Stimulated activated memory B cell treated with anti-CD40 and anti-IgM and Interleukin-4, amounts not matched to agents 10 μg/mL and 1 μg/mL and 100 μg/mL, for 72 hours (primary cell): Measurements from ENCODE around the gene SMARCA4.
"Not testable (repeated sequence)": the region's sequence is repeated elsewhere in the genome, so short reads cannot be mapped to it uniquely, and the experiment has no call there.

Source experiments
- ATAC-seq: fragments of 150-1000 bp; cut with Tn5 transposase; 2 replicates; pipeline ENCODE4 v1.10.0; 2021
- H3K27ac Mint-ChIP-seq: one replicate; pipeline ENCODE4 v1.8.0; 2022; ENCODE audit warnings: mild to moderate bottlenecking, mixed read lengths
- H3K27me3 Mint-ChIP-seq: one replicate; pipeline ENCODE4 v1.8.0; 2022; ENCODE audit warnings: mixed read lengths
- H3K36me3 Mint-ChIP-seq: one replicate; pipeline ENCODE4 v1.8.0; 2022; ENCODE audit warnings: mixed read lengths
- H3K4me1 Mint-ChIP-seq: one replicate; pipeline ENCODE4 v1.8.0; 2022; ENCODE audit warnings: mixed read lengths
- H3K4me3 Mint-ChIP-seq: one replicate; pipeline ENCODE4 v1.8.0; 2022; ENCODE audit warnings: mild to moderate bottlenecking, moderate library complexity, mixed read lengths
- H3K9me3 Mint-ChIP-seq: one replicate; pipeline ENCODE4 v1.8.0; 2022; ENCODE audit warnings: mixed read lengths

Gene SMARCA4

DNA sequence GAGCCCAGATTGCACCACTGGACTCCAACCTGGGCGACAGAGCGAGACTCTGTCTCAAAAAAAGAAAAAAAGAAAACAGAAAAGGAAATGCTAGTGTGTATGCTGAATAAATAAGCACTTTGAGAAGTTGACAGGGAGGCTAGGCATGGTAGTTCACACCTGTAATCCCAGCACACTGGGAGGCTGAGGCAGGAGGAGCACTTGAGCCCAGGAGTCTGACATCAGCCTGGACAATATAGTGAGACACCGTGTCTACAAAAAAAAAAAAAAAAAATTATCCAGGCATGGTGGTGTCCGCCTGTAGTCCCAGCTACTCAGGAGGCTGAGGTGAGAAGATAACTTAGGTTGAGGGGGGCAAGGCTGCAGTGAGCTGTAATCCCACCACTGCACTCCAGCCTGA, 109.3 kb downstream of the SMARCA4 start:
- H3K27me3 Mint-ChIP-seq, result peaks cover 24% of the 10 kb centered on the region
- H3K27ac Mint-ChIP-seq, result no peak overlapping the region
- H3K9me3 Mint-ChIP-seq, result no peaks in the 10 kb centered on the region
- ATAC-seq, result no peak
- no peak overlapping the region for H3K4me3 Mint-ChIP-seq
- peaks cover 24% of the 10 kb centered on the region for H3K36me3 Mint-ChIP-seq
- H3K4me1 Mint-ChIP-seq, result peaks cover 12% of the 10 kb centered on the region

DNA sequence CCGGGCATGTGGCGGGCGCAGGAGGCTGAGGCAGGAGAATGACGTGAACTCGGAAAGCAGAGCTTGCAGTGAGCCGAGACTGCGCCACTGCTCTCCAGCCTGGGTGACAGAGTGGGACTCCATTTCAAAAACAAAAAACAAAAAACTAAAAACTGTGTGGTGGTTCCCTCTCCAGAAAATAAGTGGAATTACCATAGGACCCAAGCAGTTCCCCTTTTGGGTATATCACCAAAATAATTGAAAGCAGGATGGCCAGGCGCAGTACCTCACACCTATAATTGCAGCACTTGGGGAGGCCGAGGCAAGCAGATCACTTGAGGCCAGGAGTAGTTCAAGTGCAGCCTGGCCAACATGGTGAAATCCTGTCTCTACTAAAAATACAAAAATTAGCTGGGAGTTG, 112.7 kb downstream of the SMARCA4 start:
- Mint-ChIP-seq H3K4me3 (no peak overlapping the region), H3K36me3 (peaks cover 6% of the 10 kb centered on the region), H3K4me1 (peaks cover 12% of the 10 kb centered on the region), H3K9me3 (no peaks in the 10 kb centered on the region), H3K27ac (no peak overlapping the region), H3K27me3 (peaks cover 39% of the 10 kb centered on the region)
- ATAC-seq, result no peak

DNA sequence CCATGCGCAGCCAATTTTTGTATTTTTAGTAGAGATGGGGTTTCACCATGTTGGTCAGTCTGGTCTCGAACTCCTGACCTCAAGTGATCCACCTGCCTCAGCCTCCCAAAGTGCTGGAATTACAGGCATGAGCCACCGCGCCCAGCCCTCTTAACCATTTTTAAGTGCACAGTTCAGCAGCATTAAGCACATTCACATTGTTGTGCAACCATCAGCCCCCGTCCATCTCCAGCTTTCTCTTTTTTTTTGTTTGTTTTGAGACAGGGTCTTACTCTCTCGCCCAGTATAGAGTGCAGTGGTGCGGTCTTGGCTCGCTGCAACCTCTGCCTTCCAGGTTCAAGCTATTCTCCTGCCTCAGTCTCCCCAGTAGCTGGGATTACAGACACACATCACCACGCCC, 116.0 kb downstream of the SMARCA4 start:
- H3K4me3 Mint-ChIP-seq, H3K36me3 Mint-ChIP-seq, ATAC-seq, H3K27ac Mint-ChIP-seq, H3K9me3 Mint-ChIP-seq: not testable (repeated sequence)
- H3K27me3 Mint-ChIP-seq, result peaks cover 37% of the 10 kb centered on the region
- peaks cover 12% of the 10 kb centered on the region for H3K4me1 Mint-ChIP-seq

DNA sequence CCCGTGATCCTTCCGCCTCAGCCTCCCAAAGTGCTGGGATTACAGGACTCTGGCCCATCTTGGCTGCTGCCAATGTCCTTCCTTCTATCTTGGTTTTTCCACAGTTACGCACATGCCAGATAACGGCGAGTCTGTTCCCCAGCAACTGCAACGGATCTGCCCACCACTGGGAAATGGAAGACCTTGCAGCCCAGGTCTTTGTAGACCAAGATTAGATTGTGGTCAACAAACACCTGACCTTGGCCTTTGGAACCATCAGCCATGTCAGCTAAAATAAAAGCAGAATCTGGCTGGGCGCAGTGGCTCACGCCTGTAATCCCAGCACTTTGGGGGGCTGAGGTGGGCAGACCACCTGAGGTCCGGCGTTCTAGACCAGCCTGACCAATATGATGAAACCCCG, 118.1 kb downstream of the SMARCA4 start:
- H3K27ac Mint-ChIP-seq, result no peak overlapping the region
- H3K36me3 Mint-ChIP-seq, result no peaks in the 10 kb centered on the region
- peaks cover 39% of the 10 kb centered on the region for H3K27me3 Mint-ChIP-seq
- H3K4me1 Mint-ChIP-seq, result peaks cover 10% of the 10 kb centered on the region
- no peaks in the 10 kb centered on the region for H3K9me3 Mint-ChIP-seq
- no peak overlapping the region for H3K4me3 Mint-ChIP-seq
- ATAC-seq, result no peak

DNA sequence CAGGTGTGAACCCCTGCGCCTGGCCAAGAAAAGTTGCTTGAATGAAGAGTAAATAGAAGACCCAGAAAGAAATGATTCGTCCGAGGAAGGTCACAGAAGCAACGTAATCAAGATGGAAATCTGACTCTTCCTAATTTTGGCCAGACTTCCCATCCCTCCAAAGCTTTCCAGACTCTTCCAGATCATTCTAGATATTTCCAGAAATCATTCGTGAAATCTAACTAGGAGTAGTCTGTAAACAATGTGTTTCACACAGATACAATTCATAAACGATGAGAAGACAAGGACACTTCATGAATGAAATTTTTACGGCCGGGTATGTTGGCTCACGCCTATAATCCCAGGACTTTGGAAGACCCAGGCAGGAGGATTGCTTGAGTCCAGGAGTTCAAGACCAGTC, 119.2 kb downstream of the SMARCA4 start:
- Mint-ChIP-seq H3K4me1 (no peaks in the 10 kb centered on the region), H3K27ac (no peak overlapping the region), H3K27me3 (peaks cover 33% of the 10 kb centered on the region), H3K9me3 (no peaks in the 10 kb centered on the region), H3K36me3 (no peaks in the 10 kb centered on the region), H3K4me3 (no peak overlapping the region)
- ATAC-seq, result no peak

DNA sequence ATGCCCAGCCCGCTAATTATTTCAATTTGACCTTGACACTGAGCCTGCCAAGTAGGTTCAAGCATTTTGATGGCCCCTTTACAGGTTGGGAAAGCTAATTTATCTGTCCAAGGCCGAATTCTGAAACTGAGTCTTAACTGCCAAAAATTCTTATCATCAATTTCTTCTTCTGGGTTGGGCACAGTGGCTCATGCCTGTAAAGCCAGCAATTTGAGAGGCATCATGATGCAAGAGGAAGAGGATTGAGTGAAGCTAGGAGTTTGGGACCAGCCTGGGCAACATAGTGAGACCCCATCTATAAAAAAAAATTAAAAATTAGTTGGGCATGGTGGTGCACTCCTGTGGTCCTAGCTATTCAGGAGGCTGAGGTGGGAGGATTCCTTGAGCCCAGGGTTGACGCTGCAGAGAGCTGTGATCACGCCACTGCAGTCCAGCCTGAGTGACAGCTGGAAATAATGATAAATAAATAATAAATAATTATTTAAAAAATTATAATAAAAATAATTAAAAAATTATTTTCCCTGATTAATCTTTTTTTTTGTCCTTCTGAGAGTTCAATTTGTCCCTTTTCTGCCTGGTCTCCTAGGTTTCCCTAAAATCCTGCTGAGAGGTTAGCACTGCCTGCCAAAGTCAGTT, 127.2 kb downstream of the SMARCA4 start:
- no peak overlapping the region for H3K4me3 Mint-ChIP-seq
- H3K4me1 Mint-ChIP-seq, result peaks cover 13% of the 10 kb centered on the region
- no peak for ATAC-seq
- H3K9me3 Mint-ChIP-seq, result no peaks in the 10 kb centered on the region
- no peaks in the 10 kb centered on the region for H3K36me3 Mint-ChIP-seq
- H3K27ac Mint-ChIP-seq, result no peak overlapping the region
- peaks cover 9% of the 10 kb centered on the region for H3K27me3 Mint-ChIP-seq

DNA sequence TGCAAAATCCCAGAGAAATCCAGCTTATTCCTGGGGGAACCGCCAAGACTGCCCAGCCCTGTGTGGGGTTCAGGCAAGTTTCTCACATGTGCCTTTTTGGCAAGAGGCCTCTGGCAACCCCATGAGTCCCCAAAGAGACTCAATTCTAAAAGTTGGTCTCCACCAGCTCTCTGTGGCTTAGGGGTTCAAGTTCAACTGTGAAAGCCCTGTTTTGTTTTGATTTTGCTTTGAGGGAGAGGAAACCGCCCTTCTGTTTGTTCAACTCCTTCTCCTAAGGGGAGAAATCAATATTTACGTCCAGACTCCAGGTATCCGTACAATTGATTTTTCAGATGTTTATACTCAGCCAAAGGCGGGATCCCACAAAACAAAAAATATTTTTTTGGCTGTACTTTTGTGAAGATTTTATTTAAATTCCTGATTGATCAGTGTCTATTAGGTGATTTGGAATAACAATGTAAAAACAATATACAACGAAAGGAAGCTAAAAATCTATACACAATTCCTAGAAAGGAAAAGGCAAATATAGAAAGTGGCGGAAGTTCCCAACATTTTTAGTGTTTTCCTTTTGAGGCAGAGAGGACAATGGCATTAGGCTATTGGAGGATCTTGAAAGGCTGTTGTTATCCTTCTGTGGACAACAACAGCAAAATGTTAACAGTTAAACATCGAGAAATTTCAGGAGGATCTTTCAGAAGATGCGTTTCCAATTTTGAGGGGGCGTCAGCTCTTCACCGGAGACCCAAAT, 127.8 kb downstream of the SMARCA4 start:
- Mint-ChIP-seq H3K4me3 (peak overlapping the region; percentile 80), H3K4me1 (peaks cover 17% of the 10 kb centered on the region), H3K27me3 (peaks cover 7% of the 10 kb centered on the region), H3K27ac (peak overlapping the region; percentile 72), H3K9me3 (no peaks in the 10 kb centered on the region), H3K36me3 (no peaks in the 10 kb centered on the region)
- ATAC-seq, result no peak

DNA sequence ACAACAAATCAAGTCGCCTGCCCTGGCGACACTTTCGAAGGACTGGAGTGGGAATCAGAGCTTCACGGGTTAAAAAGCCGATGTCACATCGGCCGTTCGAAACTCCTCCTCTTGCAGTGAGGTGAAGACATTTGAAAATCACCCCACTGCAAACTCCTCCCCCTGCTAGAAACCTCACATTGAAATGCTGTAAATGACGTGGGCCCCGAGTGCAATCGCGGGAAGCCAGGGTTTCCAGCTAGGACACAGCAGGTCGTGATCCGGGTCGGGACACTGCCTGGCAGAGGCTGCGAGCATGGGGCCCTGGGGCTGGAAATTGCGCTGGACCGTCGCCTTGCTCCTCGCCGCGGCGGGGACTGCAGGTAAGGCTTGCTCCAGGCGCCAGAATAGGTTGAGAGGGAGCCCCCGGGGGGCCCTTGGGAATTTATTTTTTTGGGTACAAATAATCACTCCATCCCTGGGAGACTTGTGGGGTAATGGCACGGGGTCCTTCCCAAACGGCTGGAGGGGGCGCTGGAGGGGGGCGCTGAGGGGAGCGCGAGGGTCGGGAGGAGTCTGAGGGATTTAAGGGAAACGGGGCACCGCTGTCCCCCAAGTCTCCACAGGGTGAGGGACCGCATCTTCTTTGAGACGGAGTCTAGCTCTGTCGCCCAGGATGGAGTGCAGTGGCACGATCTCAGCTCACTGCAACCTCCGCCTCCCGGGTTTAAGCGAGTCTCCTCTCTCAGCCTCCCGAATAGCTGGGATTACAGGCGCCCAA, 128.6 kb downstream of the SMARCA4 start, which contains the start of gene LDLR:
Gene LDLR, plus strand, starts transcription at position 210 of the 760 bp plus-strand sequence. Its CDS starts 86 bp downstream, at position 296.
- Mint-ChIP-seq H3K27ac (peak within 1 kb of the TSS; percentile 72), H3K4me1 (peaks cover 18% of the 10 kb centered on the region), H3K36me3 (no peaks in the 10 kb centered on the region), H3K9me3 (no peaks in the 10 kb centered on the region), H3K4me3 (peak within 1 kb of the TSS; percentile 81), H3K27me3 (no peaks in the 10 kb centered on the region)
- ATAC-seq, result no peak

DNA sequence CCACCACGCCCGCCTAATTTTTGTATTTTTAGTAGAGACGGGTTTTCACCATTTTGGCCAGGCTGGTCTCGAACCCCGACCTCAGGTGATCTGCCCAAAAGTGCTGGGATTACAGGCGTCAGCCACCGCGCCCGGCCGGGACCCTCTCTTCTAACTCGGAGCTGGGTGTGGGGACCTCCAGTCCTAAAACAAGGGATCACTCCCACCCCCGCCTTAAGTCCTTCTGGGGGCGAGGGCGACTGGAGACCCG, 129.1 kb downstream of the SMARCA4 start:
- Mint-ChIP-seq H3K4me1 (peaks cover 23% of the 10 kb centered on the region), H3K27ac (peak overlapping the region; percentile 72), H3K4me3 (peak overlapping the region; percentile 80)
- ATAC-seq, result peak; percentile 2
- not testable (repeated sequence) for H3K9me3 Mint-ChIP-seq, H3K36me3 Mint-ChIP-seq, H3K27me3 Mint-ChIP-seq

DNA sequence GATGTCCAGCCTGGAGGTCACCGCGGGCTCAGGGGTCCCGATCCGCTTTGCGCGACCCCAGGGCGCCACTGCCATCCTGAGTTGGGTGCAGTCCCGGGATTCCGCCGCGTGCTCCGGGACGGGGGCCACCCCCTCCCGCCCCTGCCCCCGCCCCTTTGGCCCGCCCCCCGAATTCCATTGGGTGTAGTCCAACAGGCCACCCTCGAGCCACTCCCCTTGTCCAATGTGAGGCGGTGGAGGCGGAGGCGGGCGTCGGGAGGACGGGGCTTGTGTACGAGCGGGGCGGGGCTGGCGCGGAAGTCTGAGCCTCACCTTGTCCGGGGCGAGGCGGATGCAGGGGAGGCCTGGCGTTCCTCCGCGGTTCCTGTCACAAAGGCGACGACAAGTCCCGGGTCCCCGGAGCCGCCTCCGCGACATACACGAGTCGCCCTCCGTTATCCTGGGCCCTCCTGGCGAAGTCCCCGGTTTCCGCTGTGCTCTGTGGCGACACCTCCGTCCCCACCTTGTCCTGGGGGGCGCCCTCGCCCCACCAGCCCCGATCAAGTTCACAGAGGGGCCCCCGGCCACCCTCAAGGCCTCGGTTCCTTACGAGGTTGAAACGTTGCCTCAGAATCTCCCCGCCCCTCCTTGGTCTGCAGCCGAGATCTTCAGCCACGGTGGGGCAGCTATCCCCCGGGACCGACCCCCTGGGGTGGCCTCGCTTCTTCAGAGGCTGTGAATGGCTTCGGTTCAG, 129.6 kb downstream of the SMARCA4 start:
- Mint-ChIP-seq H3K4me3 (peak overlapping the region; percentile 81), H3K27me3 (no peaks in the 10 kb centered on the region), H3K27ac (peak overlapping the region; percentile 72), H3K36me3 (no peaks in the 10 kb centered on the region), H3K9me3 (no peaks in the 10 kb centered on the region), H3K4me1 (peaks cover 28% of the 10 kb centered on the region)
- peak; percentile 95 for ATAC-seq

DNA sequence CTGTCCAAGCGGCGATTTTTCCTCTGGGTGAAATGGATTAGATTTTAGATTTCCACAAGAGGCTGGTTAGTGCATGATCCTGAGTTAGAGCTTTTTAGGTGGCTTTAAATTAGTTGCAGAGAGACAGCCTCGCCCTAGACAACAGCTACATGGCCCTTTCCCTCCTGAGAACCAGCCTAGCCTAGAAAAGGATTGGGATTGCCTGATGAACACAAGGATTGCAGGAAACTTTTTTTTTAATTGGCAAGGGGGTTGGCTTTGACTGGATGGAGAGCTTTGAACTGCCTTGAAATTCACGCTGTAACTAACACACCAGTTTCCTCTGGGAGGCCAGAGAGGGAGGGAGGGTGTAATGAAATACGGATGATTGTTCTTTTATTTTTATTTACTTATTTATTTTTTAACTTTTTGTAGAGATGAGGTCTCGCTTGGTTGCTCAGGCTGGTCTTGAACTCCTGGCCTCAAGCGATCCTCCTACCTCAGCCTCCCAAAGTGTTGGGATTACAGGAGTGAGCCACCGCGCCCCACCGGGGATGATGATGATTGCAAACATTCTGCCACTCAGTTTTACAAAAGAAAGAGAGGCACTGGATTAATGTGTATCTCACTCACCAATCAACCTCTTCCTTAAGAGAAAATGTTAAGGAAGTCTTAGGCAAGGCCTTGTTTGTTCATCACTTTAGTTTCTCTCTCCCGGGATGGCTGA, 130.3 kb downstream of the SMARCA4 start:
- no peaks in the 10 kb centered on the region for H3K9me3 Mint-ChIP-seq
- H3K27me3 Mint-ChIP-seq, result peaks cover 3% of the 10 kb centered on the region
- no peak for ATAC-seq
- H3K4me3 Mint-ChIP-seq, result peak overlapping the region; percentile 81
- H3K36me3 Mint-ChIP-seq, result peaks cover 3% of the 10 kb centered on the region
- peaks cover 35% of the 10 kb centered on the region for H3K4me1 Mint-ChIP-seq
- H3K27ac Mint-ChIP-seq, result peak overlapping the region; percentile 72

DNA sequence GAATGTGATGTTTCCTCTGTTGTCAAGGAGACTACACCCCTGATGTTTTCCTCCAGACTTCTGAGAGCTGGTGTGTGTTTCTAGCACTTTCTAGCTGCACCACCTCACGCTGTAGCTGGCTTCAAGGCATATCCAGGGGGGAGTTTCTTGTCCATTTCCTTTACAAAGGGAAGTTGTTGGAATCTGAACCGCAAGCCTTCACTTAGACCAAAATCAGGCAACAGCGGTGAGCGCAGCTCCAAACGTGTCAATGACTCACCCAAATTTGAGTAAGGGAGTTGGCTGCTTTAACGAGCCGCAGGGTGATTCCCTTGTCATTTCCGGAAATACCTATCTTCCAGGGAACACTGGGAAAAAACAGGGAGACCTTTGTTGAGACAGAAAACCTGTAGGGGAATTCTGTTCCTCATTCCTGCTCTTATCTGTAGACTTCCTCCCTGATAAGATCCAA, 130.9 kb downstream of the SMARCA4 start:
- peaks cover 7% of the 10 kb centered on the region for H3K36me3 Mint-ChIP-seq
- H3K4me1 Mint-ChIP-seq, result peaks cover 41% of the 10 kb centered on the region
- no peak for ATAC-seq
- peaks cover 8% of the 10 kb centered on the region for H3K27me3 Mint-ChIP-seq
- H3K4me3 Mint-ChIP-seq, result no peak overlapping the region
- no peaks in the 10 kb centered on the region for H3K9me3 Mint-ChIP-seq
- H3K27ac Mint-ChIP-seq, result no peak overlapping the region

DNA sequence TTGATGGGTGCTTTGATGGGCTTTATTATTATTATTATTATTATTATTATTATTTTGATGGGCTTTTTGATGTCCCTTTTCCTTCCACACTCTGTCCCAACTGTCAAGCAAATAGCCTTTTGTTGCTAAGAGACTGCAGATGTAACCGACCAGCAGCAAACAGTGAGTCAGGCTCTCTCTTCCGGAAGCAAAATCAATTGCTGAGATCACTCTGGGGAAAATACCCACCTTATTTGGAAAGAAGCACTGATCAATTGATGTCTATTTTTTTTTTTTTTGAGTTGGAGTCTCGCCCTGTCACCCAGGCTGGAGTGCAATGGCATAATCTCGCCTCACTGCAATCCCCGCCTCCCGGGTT, 131.3 kb downstream of the SMARCA4 start:
- ATAC-seq, result no peak
- peak overlapping the region; percentile 44 for H3K27ac Mint-ChIP-seq
- no peak overlapping the region for H3K4me3 Mint-ChIP-seq
- H3K27me3 Mint-ChIP-seq, result peaks cover 8% of the 10 kb centered on the region
- no peaks in the 10 kb centered on the region for H3K9me3 Mint-ChIP-seq
- peaks cover 42% of the 10 kb centered on the region for H3K4me1 Mint-ChIP-seq
- H3K36me3 Mint-ChIP-seq, result peaks cover 7% of the 10 kb centered on the region

DNA sequence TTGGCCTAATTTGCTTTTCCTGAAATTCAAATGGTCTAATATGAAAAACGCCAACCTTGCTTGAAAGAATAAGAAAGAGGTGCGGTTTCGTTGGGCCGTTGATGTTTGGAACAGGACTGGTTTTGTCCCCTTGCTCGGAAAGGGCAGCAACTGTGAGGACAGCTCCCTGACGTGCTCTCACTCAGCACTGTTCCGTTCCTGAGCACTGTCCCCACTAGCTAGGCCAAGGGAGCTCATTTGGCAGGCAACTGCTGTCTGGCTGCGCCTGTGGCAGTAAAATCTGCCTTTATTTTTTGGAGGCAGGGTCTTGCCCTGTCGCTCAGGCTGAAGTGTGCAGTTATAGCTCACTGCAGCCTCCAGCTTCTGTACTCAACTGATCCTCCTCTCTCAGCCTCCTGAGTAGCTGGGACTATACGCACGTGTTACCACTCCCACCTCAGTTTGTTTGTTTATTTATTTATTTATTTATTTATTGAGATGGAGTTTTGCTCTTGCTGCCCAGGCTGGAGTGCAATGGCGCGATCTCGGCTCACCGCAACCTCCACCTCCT, 132.9 kb downstream of the SMARCA4 start:
- Mint-ChIP-seq H3K27me3 (peaks cover 8% of the 10 kb centered on the region), H3K4me1 (peaks cover 42% of the 10 kb centered on the region), H3K9me3 (no peaks in the 10 kb centered on the region), H3K27ac (no peak overlapping the region), H3K4me3 (no peak overlapping the region), H3K36me3 (peaks cover 7% of the 10 kb centered on the region)
- no peak for ATAC-seq
